Measurements from ENCODE around the gene ADAMTS14. TPM values are rescaled to one million over a fixed set of nuclear protein-coding genes. Genes with fewer than 3 reads are reported as not detected.

Gene ADAMTS14
- total RNA-seq, 1 donor = 0.86 TPM

DNA sequence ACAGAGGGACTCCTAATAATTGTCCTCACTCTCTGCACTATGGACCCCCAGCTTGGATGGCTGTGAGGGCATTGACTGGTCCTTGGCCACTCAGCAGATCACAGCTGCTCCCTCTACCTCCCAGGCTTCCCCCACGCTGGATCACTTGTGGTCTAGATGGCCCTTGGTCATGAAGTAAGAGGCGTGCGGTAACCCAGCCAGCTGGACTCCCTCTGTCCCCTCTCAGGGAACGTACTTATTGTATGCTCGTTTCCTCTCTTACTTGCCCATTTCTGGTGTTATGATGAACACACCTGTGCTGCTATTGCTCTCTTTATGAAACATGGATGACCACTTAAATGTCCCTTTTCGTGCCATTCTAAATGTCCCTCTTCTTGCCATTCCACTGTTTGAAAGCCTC is 19.3 kb downstream of the ADAMTS14 start:
- no peak overlapping the region for H3K4me3 ChIP-seq (ENCODE audit: low read depth, low read length)
- TF ChIP-seq, protein P1, sequence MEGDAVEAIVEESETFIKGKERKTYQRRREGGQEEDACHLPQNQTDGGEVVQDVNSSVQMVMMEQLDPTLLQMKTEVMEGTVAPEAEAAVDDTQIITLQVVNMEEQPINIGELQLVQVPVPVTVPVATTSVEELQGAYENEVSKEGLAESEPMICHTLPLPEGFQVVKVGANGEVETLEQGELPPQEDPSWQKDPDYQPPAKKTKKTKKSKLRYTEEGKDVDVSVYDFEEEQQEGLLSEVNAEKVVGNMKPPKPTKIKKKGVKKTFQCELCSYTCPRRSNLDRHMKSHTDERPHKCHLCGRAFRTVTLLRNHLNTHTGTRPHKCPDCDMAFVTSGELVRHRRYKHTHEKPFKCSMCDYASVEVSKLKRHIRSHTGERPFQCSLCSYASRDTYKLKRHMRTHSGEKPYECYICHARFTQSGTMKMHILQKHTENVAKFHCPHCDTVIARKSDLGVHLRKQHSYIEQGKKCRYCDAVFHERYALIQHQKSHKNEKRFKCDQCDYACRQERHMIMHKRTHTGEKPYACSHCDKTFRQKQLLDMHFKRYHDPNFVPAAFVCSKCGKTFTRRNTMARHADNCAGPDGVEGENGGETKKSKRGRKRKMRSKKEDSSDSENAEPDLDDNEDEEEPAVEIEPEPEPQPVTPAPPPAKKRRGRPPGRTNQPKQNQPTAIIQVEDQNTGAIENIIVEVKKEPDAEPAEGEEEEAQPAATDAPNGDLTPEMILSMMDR (IDR thresholded peaks at IDR 0.05; ENCODE audit: insufficient read depth, low read depth, low read length) = no peak
- no peak for DNase-seq (ENCODE audit: low read depth)

DNA sequence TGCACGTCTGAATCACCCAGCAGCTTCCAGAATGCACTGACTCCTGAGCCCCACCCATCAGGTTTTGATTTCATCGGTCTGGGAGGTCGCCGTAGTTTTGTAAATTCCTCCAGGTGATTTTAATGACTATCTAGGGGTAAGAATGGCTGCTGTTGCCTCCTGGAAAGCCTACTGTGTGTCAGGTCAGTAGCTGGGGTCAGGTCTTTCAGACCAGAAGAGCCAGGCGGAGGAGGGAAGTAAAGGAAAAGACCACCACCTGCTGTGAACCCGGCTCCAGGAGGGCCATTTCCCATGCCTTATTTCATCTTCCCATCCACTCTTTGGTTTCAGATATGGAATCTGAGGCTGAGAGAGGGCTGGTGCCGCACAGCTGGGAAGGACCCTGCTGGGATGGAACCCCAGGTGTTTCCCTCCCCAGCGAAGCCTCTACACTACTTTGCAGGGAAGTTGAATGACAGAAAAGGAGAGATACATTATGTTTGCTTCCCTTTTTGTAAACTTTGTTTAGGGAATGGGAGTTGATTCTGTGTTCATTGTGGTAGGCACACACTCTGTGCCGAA is 19.8 kb downstream of the ADAMTS14 start:
- H3K4me3 ChIP-seq (ENCODE audit: low read depth, low read length) = no peak overlapping the region
- no peak for DNase-seq (ENCODE audit: low read depth)
- TF ChIP-seq, protein P1 (IDR thresholded peaks at IDR 0.05; ENCODE audit: insufficient read depth, low read depth, low read length) = no peak

DNA sequence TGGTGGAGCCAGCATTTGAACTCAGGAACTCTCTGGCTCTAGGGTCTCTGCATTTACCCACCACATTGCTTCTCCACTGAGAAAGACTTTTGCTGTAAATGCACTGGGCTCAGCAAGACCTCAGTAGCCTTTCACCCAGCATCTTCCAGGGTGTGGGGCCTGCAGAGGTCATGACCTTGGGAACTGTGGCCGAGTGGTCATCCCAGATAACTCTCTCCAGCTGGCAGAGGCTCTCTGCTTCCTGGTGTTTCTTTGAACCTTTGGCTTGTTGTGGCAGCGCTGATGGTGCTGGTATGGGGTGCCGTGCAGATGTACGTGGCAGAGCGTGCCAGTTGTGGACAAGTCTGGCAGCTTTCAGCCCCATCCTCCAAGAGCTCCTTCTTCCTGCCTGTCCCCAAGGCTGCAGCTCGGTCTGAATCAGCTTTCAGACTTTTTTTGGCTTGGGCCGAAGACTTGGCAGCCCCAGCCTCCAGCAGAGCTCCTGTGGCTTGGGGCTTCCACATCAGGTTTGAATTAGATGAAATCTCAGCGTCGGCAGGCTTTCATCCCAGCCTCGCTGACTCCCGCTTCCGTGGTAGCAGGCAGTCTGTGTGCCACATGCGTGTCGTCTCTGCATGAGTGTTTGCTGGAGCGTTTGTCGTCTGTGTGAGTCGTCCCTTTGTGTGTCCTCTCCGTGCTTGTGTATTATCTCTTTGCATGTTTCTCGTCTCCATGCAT is 21.5 kb downstream of the ADAMTS14 start:
- no peak overlapping the region for H3K4me3 ChIP-seq (ENCODE audit: low read depth, low read length)
- peak; percentile 65 for DNase-seq (ENCODE audit: low read depth)

DNA sequence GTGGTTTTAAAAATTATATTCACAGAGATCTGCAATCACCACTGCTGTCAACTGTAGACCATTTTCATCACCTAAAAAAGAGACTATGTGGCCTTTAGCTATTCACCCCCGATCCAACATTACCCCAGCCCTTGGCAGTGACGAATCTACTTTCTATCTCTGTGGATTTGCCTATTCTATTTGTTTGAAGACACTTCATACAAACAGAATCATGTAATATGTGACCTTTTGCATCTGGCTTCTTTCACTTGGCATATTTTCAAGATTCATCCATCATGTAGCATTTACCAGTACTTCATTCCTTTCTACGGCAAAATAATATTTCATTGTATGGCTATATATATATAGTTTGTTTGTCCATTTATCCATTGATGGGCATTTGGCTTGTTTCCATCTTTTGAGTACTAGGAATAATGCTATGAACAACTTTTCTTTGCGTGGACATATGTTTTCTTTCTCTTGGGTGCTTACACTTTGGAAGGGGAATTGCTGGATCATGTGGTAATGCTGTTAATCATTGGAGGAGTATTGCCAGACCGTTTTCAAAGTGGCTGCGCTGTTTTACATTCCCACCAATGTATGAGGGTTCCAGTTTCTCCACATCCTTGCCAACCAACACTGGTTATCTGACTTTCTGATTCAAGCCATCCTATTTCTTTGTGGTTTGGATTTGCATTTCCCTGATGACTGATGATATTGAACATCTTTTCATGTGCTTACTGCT is 22.3 kb downstream of the ADAMTS14 start:
- peak; percentile 75 for DNase-seq (ENCODE audit: low read depth)
- H3K4me3 ChIP-seq (ENCODE audit: low read depth, low read length) = no peak overlapping the region
- TF ChIP-seq, protein P1 (IDR thresholded peaks at IDR 0.05; ENCODE audit: insufficient read depth, low read depth, low read length) = no peak

More for the DNA sequence above, 21.5 kb downstream of the ADAMTS14 start:
- TF ChIP-seq, protein P1 (IDR thresholded peaks at IDR 0.05; ENCODE audit: insufficient read depth, low read depth, low read length) = no peak

DNA sequence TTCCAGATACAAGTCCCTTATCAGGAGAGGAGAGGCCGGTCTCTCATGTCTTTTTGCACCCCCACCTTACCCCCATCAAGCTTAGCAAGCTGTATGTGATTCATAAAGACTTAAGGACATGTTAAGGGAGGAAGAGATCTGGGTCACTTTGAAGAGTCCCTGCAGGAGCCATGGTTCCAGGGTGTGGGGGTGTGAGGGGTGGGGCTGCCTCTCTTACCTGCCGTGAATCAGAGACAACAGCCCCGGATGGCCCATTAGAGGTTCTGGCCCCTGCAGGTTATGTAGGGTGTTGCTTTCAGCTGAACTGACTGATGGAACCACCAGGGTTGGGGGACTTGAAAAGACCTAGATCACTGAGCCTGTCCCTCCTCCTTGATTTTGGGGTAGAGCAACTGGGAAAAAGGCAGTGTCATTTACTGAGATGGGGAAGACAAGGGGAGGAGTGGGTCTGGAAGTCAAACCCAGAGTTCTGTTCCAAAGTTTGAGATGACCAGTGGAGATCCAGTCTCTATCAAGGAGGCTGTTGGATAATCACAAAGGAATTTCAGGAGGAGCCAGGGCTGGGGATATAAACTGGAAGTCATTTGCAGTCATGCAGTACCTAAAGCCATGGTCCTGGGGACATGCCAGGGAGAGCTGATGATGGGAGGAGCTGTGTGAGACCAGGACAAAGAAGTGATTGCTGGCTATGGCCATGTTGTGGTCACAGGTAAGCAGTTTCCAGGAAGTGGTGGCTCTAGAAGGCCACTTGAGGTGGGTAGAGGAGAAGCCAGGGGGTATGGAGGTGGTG is 23.1 kb downstream of the ADAMTS14 start:
- H3K4me3 ChIP-seq (ENCODE audit: low read depth, low read length) = no peak overlapping the region
- DNase-seq (ENCODE audit: low read depth) = no peak
- TF ChIP-seq, protein P1 (IDR thresholded peaks at IDR 0.05; ENCODE audit: insufficient read depth, low read depth, low read length) = no peak

DNA sequence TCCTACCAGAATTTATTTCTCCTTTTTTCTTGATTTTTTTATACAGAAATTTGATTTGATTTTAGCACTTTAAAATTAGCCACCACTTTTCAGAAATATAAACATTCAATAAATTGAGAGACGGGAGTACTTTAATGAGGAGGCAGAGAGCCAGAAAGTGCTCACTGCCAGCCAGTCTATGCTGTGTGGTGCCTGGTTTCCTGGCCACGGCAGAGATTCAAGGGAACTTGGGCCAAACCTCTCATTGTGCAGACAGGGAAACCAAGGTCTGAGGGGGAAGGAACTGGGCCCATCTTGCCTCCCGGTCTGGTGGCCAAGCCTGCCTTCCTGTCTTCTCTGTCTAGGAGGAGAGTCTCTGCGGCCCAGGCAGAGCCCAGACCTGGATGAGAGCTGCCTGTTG is 25.9 kb downstream of the ADAMTS14 start:
- no peak for DNase-seq (ENCODE audit: low read depth)
- no peak overlapping the region for H3K4me3 ChIP-seq (ENCODE audit: low read depth, low read length)
- TF ChIP-seq, protein P1 (IDR thresholded peaks at IDR 0.05; ENCODE audit: insufficient read depth, low read depth, low read length) = no peak

All from fibroblast of villous mesenchyme (primary cell).